Neural cell (in vitro differentiated cells): ENCODE measurements around the gene MRPL10. TPM values are rescaled to one million over a fixed set of nuclear protein-coding genes. Genes with fewer than 3 reads are reported as not detected.

Experiments used
- H2AFZ ChIP-seq: fragments of 200-600, 300-800 bp; sonication (generic), shearing (Covaris generic); 2 replicates; pipeline ENCODE4 v1.6.0; 2014; ENCODE audit warnings: low read depth, mild to moderate bottlenecking, antibody characterized with exemption, low read length, moderate library complexity
- H3F3A ChIP-seq: fragments of 200-600 bp; shearing (Covaris generic); 2 replicates; pipeline ENCODE4 v1.6.1; 2016; ENCODE audit warnings: mild to moderate bottlenecking, moderate library complexity, mixed read lengths, antibody characterized with exemption, low read length; ENCODE audit not compliant: insufficient read depth, poor library complexity, severe bottlenecking
- H3K27ac ChIP-seq: fragments of 200-600, 300-800 bp; sonication (generic), shearing (Covaris generic); 2 replicates; pipeline ENCODE4 v1.5.1; 2014; ENCODE audit warnings: mild to moderate bottlenecking, low read length, moderate library complexity
- H3K27me3 ChIP-seq: fragments of 300-800, 200-600 bp; sonication (generic), shearing (Covaris generic); 2 replicates; pipeline ENCODE4 v1.6.0; 2014; ENCODE audit warnings: mild to moderate bottlenecking, low read depth, low read length, moderate library complexity; ENCODE audit not compliant: insufficient read depth
- H3K36me3 ChIP-seq: fragments of 300-800, 200-600 bp; sonication (generic), shearing (Covaris generic); 2 replicates; pipeline ENCODE4 v1.5.1; 2014; ENCODE audit warnings: mild to moderate bottlenecking, antibody characterized with exemption, low read length, moderate library complexity; ENCODE audit not compliant: insufficient read depth
- H3K4me2 ChIP-seq: fragments of 300-800, 200-600 bp; sonication (generic), shearing (Covaris generic); 2 replicates; pipeline ENCODE4 v1.6.0; 2014; ENCODE audit warnings: mild to moderate bottlenecking, low read length
- H3K4me3 ChIP-seq: fragments of 300-800, 200-600 bp; sonication (generic), shearing (Covaris generic); 2 replicates; pipeline ENCODE4 v1.5.1; 2014; ENCODE audit warnings: mild to moderate bottlenecking, low read length, moderate library complexity
- H3K79me2 ChIP-seq: fragments of 200-600 bp; shearing (Covaris generic); replicated peaks from 2 replicates; pipeline ENCODE4 v1.6.0; 2014; ENCODE audit warnings: mild to moderate bottlenecking, low read length, moderate library complexity; ENCODE audit not compliant: insufficient read depth
- H3K9ac ChIP-seq: fragments of 300-800, 200-600 bp; sonication (generic), shearing (Covaris generic); 2 replicates; pipeline ENCODE4 v1.6.1; 2016; ENCODE audit warnings: mild to moderate bottlenecking, low read length, mixed read lengths
- H3K9me2 ChIP-seq: fragments of 200-600 bp; shearing (Covaris generic); 2 replicates; pipeline ENCODE4 v1.6.1; 2016; ENCODE audit warnings: mild to moderate bottlenecking, low read length, mixed read lengths; ENCODE audit not compliant: insufficient read depth
- H3K9me3 ChIP-seq: fragments of 200-600, 300-800 bp; sonication (generic), shearing (Covaris generic); 2 replicates; pipeline ENCODE4 v1.6.1; 2016; ENCODE audit warnings: mild to moderate bottlenecking, mixed run types, low read length, moderate library complexity, mixed read lengths
- H4K20me1 ChIP-seq: fragments of 200-600 bp; shearing (Covaris generic); 2 replicates; pipeline ENCODE4 v1.6.1; 2016; ENCODE audit warnings: mild to moderate bottlenecking, mixed run types; ENCODE audit not compliant: insufficient read depth
- EP300 ChIP-seq: fragments of 450-650 bp; conservative IDR thresholded peaks from 2 replicates; pipeline ENCODE4 v1.6.1; 2014; ENCODE audit warnings: antibody characterized with exemption, mild to moderate bottlenecking, moderate library complexity; ENCODE audit not compliant: poor library complexity, severe bottlenecking
- EZH2 ChIP-seq: fragments of 200-600, 300-800 bp; shearing (Covaris generic), sonication (generic); IDR thresholded peaks from 2 replicates; pipeline ENCODE4 v1.6.1; 2014; ENCODE audit warnings: antibody characterized with exemption, low read length, borderline replicate concordance, mild to moderate bottlenecking; ENCODE audit not compliant: insufficient read depth, poor library complexity, severe bottlenecking
- MXI1 ChIP-seq: fragments of 450-650 bp; conservative IDR thresholded peaks from 2 replicates; pipeline ENCODE4 v1.6.1; 2014; ENCODE audit warnings: antibody characterized with exemption, mild to moderate bottlenecking; ENCODE audit not compliant: poor library complexity, severe bottlenecking
- POLR2AphosphoS5 ChIP-seq: IDR thresholded peaks from 2 replicates; pipeline ENCODE4 v1.6.1; 2012
- RAD21 ChIP-seq: fragments of 450-650 bp; conservative IDR thresholded peaks from 2 replicates; pipeline ENCODE4 v1.6.1; 2014; ENCODE audit warnings: antibody characterized with exemption, mild to moderate bottlenecking, moderate library complexity
- SMC3 ChIP-seq: fragments of 450-650 bp; conservative IDR thresholded peaks from 2 replicates; pipeline ENCODE4 v1.6.1; 2014; ENCODE audit warnings: antibody characterized with exemption, mild to moderate bottlenecking, moderate library complexity; ENCODE audit not compliant: poor library complexity
- TAF1 ChIP-seq: IDR thresholded peaks from 2 replicates; pipeline ENCODE4 v1.6.1; 2012; ENCODE audit warnings: low read depth
- polyA plus RNA-seq: library from polyadenylated mRNA; depleted of rRNA; stranded (reverse); fragments of >200 nt; gene quantifications from 2 replicates; pipeline ENCODE4 v1.2.3, GENCODE V29; 2014
- TF ChIP-seq, protein P1 (sequence below): fragments of 450-650 bp; IDR thresholded peaks from 2 replicates; pipeline ENCODE4 v1.5.1; 2014; ENCODE audit warnings: antibody characterized with exemption, mild to moderate bottlenecking, moderate library complexity; ENCODE audit not compliant: poor library complexity, severe bottlenecking
- TF ChIP-seq, protein P2 (sequence below): IDR thresholded peaks from 2 replicates; pipeline ENCODE4 v1.6.1; 2012; ENCODE audit warnings: borderline replicate concordance

MRPL10 gene
- polyA plus RNA-seq, 1 donor from 2014 or later: 34.2 TPM

DNA sequence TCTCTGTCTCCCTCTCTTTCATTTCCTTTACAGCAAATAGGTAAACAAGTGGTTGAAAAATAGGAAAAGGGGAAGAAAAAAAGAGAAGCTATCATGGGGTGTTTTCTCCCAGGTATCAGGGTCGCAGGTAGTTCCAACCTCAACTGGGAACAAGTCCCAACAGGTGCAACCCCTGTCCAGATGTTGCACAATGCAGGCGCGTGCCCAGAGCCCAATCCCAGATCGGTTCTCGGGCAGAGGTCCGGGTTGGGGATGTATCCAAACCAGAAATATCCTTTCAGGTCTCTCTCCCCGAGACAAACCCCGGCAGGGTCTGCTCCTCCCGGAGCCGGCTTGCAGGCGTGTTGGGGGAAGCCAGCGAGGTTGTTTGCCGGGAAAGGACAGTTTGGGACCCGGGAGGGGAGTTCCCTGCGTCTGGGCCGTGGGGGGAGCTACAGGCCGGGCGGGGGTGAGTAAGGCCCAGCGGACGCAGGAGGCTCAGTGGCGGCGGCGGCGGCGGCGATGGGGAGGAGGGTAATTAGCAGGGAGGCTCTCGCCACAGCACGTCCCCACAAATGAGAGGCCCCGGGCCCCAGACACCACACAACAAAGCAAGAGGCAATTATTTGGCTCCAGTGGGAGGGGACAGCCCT is 40.8 kb upstream of the MRPL10 start:
- Histone ChIP-seq H3K4me3 (no peak overlapping the region), H2AFZ (no peak overlapping the region)

DNA sequence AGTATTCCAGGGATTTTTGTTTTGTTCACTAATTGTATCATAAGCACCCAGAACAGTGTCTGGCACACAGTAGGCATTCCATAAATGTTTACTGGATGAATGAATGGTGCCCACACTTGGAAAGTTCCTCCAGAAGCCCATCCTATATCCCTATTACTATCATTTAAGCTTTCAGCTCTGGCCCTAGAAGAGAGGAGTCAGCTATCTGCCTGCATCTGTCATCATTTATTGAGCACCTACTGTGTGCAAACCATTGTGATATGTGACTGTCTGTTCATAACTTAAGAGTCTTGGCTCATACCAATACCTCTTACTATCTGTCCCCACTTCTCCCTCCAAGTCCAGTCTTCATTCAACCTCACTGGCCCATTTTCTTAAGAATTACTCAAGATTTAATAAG is 39.7 kb upstream of the MRPL10 start:
- no peaks in the 10 kb centered on the region for H3K9me3 ChIP-seq
- H3K27ac ChIP-seq: no peak overlapping the region
- peaks cover 48% of the 10 kb centered on the region for H3K27me3 ChIP-seq
- no peaks in the 10 kb centered on the region for H3K79me2 ChIP-seq
- H4K20me1 ChIP-seq: no peaks in the 10 kb centered on the region
- H3K4me2 ChIP-seq: no peak overlapping the region
- no peaks in the 10 kb centered on the region for H3K36me3 ChIP-seq
- no peaks in the 10 kb centered on the region for H3K9me2 ChIP-seq
- H3K4me3 ChIP-seq: no peak overlapping the region
- no peak overlapping the region for H3K9ac ChIP-seq
- TF ChIP-seq, protein P1, sequence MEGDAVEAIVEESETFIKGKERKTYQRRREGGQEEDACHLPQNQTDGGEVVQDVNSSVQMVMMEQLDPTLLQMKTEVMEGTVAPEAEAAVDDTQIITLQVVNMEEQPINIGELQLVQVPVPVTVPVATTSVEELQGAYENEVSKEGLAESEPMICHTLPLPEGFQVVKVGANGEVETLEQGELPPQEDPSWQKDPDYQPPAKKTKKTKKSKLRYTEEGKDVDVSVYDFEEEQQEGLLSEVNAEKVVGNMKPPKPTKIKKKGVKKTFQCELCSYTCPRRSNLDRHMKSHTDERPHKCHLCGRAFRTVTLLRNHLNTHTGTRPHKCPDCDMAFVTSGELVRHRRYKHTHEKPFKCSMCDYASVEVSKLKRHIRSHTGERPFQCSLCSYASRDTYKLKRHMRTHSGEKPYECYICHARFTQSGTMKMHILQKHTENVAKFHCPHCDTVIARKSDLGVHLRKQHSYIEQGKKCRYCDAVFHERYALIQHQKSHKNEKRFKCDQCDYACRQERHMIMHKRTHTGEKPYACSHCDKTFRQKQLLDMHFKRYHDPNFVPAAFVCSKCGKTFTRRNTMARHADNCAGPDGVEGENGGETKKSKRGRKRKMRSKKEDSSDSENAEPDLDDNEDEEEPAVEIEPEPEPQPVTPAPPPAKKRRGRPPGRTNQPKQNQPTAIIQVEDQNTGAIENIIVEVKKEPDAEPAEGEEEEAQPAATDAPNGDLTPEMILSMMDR: no peak
- no peak for TF ChIP-seq EP300
- TF ChIP-seq MXI1: no peak
- TF ChIP-seq RAD21: no peak
- TF ChIP-seq, protein P2, sequence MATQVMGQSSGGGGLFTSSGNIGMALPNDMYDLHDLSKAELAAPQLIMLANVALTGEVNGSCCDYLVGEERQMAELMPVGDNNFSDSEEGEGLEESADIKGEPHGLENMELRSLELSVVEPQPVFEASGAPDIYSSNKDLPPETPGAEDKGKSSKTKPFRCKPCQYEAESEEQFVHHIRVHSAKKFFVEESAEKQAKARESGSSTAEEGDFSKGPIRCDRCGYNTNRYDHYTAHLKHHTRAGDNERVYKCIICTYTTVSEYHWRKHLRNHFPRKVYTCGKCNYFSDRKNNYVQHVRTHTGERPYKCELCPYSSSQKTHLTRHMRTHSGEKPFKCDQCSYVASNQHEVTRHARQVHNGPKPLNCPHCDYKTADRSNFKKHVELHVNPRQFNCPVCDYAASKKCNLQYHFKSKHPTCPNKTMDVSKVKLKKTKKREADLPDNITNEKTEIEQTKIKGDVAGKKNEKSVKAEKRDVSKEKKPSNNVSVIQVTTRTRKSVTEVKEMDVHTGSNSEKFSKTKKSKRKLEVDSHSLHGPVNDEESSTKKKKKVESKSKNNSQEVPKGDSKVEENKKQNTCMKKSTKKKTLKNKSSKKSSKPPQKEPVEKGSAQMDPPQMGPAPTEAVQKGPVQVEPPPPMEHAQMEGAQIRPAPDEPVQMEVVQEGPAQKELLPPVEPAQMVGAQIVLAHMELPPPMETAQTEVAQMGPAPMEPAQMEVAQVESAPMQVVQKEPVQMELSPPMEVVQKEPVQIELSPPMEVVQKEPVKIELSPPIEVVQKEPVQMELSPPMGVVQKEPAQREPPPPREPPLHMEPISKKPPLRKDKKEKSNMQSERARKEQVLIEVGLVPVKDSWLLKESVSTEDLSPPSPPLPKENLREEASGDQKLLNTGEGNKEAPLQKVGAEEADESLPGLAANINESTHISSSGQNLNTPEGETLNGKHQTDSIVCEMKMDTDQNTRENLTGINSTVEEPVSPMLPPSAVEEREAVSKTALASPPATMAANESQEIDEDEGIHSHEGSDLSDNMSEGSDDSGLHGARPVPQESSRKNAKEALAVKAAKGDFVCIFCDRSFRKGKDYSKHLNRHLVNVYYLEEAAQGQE: no peak
- TF ChIP-seq POLR2AphosphoS5: no peak
- no peak for TF ChIP-seq SMC3
- no peak for TF ChIP-seq TAF1
- TF ChIP-seq EZH2: no peak
- no peak overlapping the region for H2AFZ ChIP-seq
- no peaks in the 10 kb centered on the region for H3F3A ChIP-seq

More for the DNA sequence above, 40.8 kb upstream of the MRPL10 start:
- Histone ChIP-seq H3K79me2 (no peaks in the 10 kb centered on the region), H3K27ac (no peak overlapping the region), H4K20me1 (no peaks in the 10 kb centered on the region), H3K9ac (no peak overlapping the region), H3K4me2 (no peak overlapping the region), H3K9me3 (no peaks in the 10 kb centered on the region), H3F3A (no peaks in the 10 kb centered on the region), H3K9me2 (no peaks in the 10 kb centered on the region), H3K27me3 (peaks cover 48% of the 10 kb centered on the region), H3K36me3 (no peaks in the 10 kb centered on the region)
- no peak for TF ChIP-seq RAD21
- no peak for TF ChIP-seq POLR2AphosphoS5
- TF ChIP-seq EP300: no peak
- TF ChIP-seq SMC3: no peak
- TF ChIP-seq, protein P1: no peak
- no peak for TF ChIP-seq TAF1
- no peak for TF ChIP-seq EZH2
- no peak for TF ChIP-seq MXI1
- TF ChIP-seq, protein P2: no peak
